HG02884 (cell line): ENCODE data around the gene PRSS33.

Experiments
- ATAC-seq: cut with Tn5 transposase; IDR thresholded peaks from one replicate; pipeline ENCODE4 v1.9.1; 2021; ENCODE audit warnings: mild to moderate bottlenecking, moderate library complexity; ENCODE audit not compliant: unreplicated experiment

The PRSS33 gene

GRCh38 chr16:2799859-2800226 lies 12.5 kb upstream of the PRSS33 start:
- ATAC-seq = no peak

- ATAC-seq = no peak
Observed at GRCh38 chr16:2799205-2799858, 12.0 kb upstream of the PRSS33 start.

- ATAC-seq = no peak
Observed at GRCh38 chr16:2798723-2799204, 11.4 kb upstream of the PRSS33 start.

- ATAC-seq = no peak
Observed at GRCh38 chr16:2795395-2796143, 8.2 kb upstream of the PRSS33 start.

- ATAC-seq = no peak
Observed at GRCh38 chr16:2792940-2793339, 5.6 kb upstream of the PRSS33 start.

GRCh38 chr16:2791174-2791573 lies 3.8 kb upstream of the PRSS33 start:
- no peak for ATAC-seq

GRCh38 chr16:2790631-2791030 lies 3.3 kb upstream of the PRSS33 start:
- ATAC-seq = no peak

- ATAC-seq = no peak
Observed at GRCh38 chr16:2787961-2788360, 601 bp upstream of the PRSS33 start.

GRCh38 chr16:2786826-2787151 lies 571 bp downstream of the PRSS33 start:
- ATAC-seq = no peak

- no peak for ATAC-seq
Observed at GRCh38 chr16:2786061-2786825, 1.1 kb downstream of the PRSS33 start.

GRCh38 chr16:2785101-2785991 lies 2.0 kb downstream of the PRSS33 start:
- ATAC-seq = no peak

GRCh38 chr16:2784358-2785100 lies 2.8 kb downstream of the PRSS33 start:
- ATAC-seq = no peak

- no peak for ATAC-seq
Observed at GRCh38 chr16:2783581-2784357, 3.6 kb downstream of the PRSS33 start.

GRCh38 chr16:2782583-2783351 lies 4.6 kb downstream of the PRSS33 start:
- ATAC-seq = no peak

- ATAC-seq = no peak
Observed at GRCh38 chr16:2779978-2780898, 7.1 kb downstream of the PRSS33 start.

GRCh38 chr16:2779151-2779920 lies 8.0 kb downstream of the PRSS33 start:
- no peak for ATAC-seq

GRCh38 chr16:2778630-2778958 lies 8.8 kb downstream of the PRSS33 start:
- no peak for ATAC-seq
